Loucy (cell line): ENCODE measurements around the gene FOS.

Experiments used
- CTCF ChIP-seq: fragments of 200-600 bp; sonication (generic); conservative IDR thresholded peaks from 2 replicates; pipeline ENCODE4 v1.5.1; 2014; ENCODE audit warnings: mild to moderate bottlenecking, antibody characterized with exemption, low read length
- EZH2phosphoT487 ChIP-seq: fragments of 200-600 bp; IDR thresholded peaks from 2 replicates; pipeline ENCODE4 v1.6.1; 2018; ENCODE audit warnings: antibody characterized with exemption, mild to moderate bottlenecking, moderate library complexity, borderline replicate concordance

- TF ChIP-seq CTCF = no peak
- no peak for TF ChIP-seq EZH2phosphoT487
Observed at GRCh38 chr14:75286313-75286712, 7.7 kb downstream of the FOS start.
